Type B pancreatic cell (in vitro differentiated cells): ENCODE data around the gene PRDM16. TPM values are rescaled to one million over a fixed set of nuclear protein-coding genes. Genes with fewer than 3 reads are reported as not detected.

Experiments
- DNase-seq: peaks from one replicate; pipeline ENCODE4 v3.0.0; 2021; ENCODE audit warnings: mixed read lengths; ENCODE audit not compliant: unreplicated experiment; ENCODE audit errors: extremely low spot score
- H3K27ac Mint-ChIP-seq: 2 replicates; pipeline ENCODE4 v1.8.0; 2021; ENCODE audit warnings: mild to moderate bottlenecking, mixed read lengths
- H3K27me3 Mint-ChIP-seq: 2 replicates; pipeline ENCODE4 v1.8.0; 2021; ENCODE audit warnings: mixed read lengths
- H3K36me3 Mint-ChIP-seq: 2 replicates; pipeline ENCODE4 v1.8.0; 2021; ENCODE audit warnings: mixed read lengths
- H3K4me1 Mint-ChIP-seq: one replicate; pipeline ENCODE4 v1.8.0; 2021; ENCODE audit warnings: mixed read lengths; ENCODE audit not compliant: unreplicated experiment
- H3K4me3 Mint-ChIP-seq: 2 replicates; pipeline ENCODE4 v1.8.0; 2021; ENCODE audit warnings: mild to moderate bottlenecking, mixed read lengths
- H3K9me3 Mint-ChIP-seq: 2 replicates; pipeline ENCODE4 v1.8.0; 2021; ENCODE audit warnings: mixed read lengths
- CTCF ChIP-seq: fragments of 200-600 bp; sonication (generic); conservative IDR thresholded peaks from 2 replicates; pipeline ENCODE4 v1.5.0; 2021; ENCODE audit warnings: antibody characterized with exemption, mild to moderate bottlenecking
- total RNA-seq: library from RNA; stranded (reverse); gene quantifications from 2 replicates; pipeline ENCODE4 v1.2.1, GENCODE V29; 2021; ENCODE audit warnings: low replicate concordance

The PRDM16 gene
- total RNA-seq, 1 donor from 2014 or later, result 23.6 TPM

GRCh38 chr1:3465091-3465934 lies 396.3 kb downstream of the PRDM16 start:
- TF ChIP-seq CTCF, result no peak
- Mint-ChIP-seq H3K36me3 (no peaks in the 10 kb centered on the region), H3K4me1 (peaks cover 6% of the 10 kb centered on the region), H3K27me3 (no peaks in the 10 kb centered on the region), H3K4me3 (no peak overlapping the region), H3K9me3 (no peaks in the 10 kb centered on the region), H3K27ac (no peak overlapping the region)
- DNase-seq, result no peak

DNA sequence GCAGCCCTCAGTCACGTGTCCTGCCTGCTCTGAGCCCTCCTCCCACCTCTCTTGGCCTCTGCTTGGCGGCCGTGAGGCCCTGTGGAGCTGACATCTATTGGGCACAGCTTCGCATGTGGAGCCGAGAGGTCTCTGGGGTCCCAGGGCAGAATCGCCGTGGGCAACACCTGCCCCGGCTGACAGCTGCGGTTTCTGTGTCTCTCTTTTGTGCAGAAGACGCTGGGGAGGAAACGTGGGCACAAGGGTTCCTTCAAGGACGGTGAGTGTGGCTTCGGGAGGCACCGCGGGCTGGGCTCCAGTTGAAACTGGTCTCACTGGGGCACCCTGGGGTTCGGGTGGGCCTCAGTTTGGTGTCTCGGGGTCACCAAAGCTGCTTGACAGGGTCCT lies 396.9 kb downstream of the PRDM16 start:
- TF ChIP-seq CTCF, result no peak
- Mint-ChIP-seq H3K9me3 (no peaks in the 10 kb centered on the region), H3K4me1 (peaks cover 6% of the 10 kb centered on the region), H3K27ac (no peak overlapping the region), H3K4me3 (no peak overlapping the region), H3K36me3 (no peaks in the 10 kb centered on the region), H3K27me3 (no peaks in the 10 kb centered on the region)
- no peak for DNase-seq

GRCh38 chr1:3466366-3467075 lies 397.5 kb downstream of the PRDM16 start:
- Mint-ChIP-seq H3K36me3 (no peaks in the 10 kb centered on the region), H3K27me3 (no peaks in the 10 kb centered on the region), H3K27ac (no peak overlapping the region), H3K4me3 (no peak overlapping the region), H3K4me1 (peaks cover 6% of the 10 kb centered on the region), H3K9me3 (no peaks in the 10 kb centered on the region)
- no peak for DNase-seq
- TF ChIP-seq CTCF, result no peak

GRCh38 chr1:3467096-3468036 lies 398.4 kb downstream of the PRDM16 start:
- no peak for TF ChIP-seq CTCF
- Mint-ChIP-seq H3K27ac (no peak overlapping the region), H3K9me3 (no peaks in the 10 kb centered on the region), H3K36me3 (no peaks in the 10 kb centered on the region), H3K4me3 (no peak overlapping the region), H3K4me1 (peaks cover 12% of the 10 kb centered on the region), H3K27me3 (no peaks in the 10 kb centered on the region)
- DNase-seq, result no peak
